GM23338 (cell line): Measurements from ENCODE around the gene ASB2. TPM values are rescaled to one million over a fixed set of nuclear protein-coding genes. Genes with fewer than 3 reads are reported as not detected.

Experiments
- ATAC-seq: fragments of 200-7000 bp; cut with Tn5 transposase; 3 replicates; pipeline ENCODE4 v1.9.1; 2020
- DNase-seq: peaks from one replicate; pipeline ENCODE4 v3.0.0-alpha.2; 2015; ENCODE audit warnings: low spot score
- H2AFZ ChIP-seq: fragments of 200-600 bp; sonication (generic); 2 replicates; pipeline ENCODE4 v1.8.0; 2016; ENCODE audit warnings: antibody characterized with exemption, mild to moderate bottlenecking, moderate library complexity
- H3F3A ChIP-seq: fragments of 200-600 bp; sonication (generic); replicated peaks from 2 replicates; pipeline ENCODE4 v1.8.0; 2017; ENCODE audit warnings: antibody characterized with exemption, mixed run types, low read depth
- H3K27ac ChIP-seq: fragments of 200-600 bp; sonication (generic); 2 replicates; pipeline ENCODE4 v1.6.1; 2016; ENCODE audit warnings: low read depth
- H3K27me3 ChIP-seq: fragments of 200-600 bp; sonication (generic); 2 replicates; pipeline ENCODE4 v1.8.0; 2016; ENCODE audit warnings: mild to moderate bottlenecking, mixed run types, moderate library complexity; ENCODE audit not compliant: insufficient read depth
- H3K36me3 ChIP-seq: fragments of 200-600 bp; sonication (generic); 2 replicates; pipeline ENCODE4 v1.8.0; 2016; ENCODE audit warnings: mild to moderate bottlenecking; ENCODE audit not compliant: insufficient read depth
- H3K4me1 ChIP-seq: fragments of 200-600 bp; sonication (generic); 2 replicates; pipeline ENCODE4 v1.8.0; 2016; ENCODE audit warnings: mild to moderate bottlenecking, moderate library complexity; ENCODE audit not compliant: insufficient read depth
- H3K4me2 ChIP-seq: fragments of 200-600 bp; sonication (generic); 2 replicates; pipeline ENCODE4 v1.7.1; 2017; ENCODE audit warnings: mixed run types
- H3K4me3 ChIP-seq: fragments of 200-600 bp; sonication (generic); 2 replicates; pipeline ENCODE4 v1.6.1; 2016; ENCODE audit warnings: mixed run types
- H3K79me2 ChIP-seq: fragments of 200-600 bp; sonication (generic); replicated peaks from 2 replicates; pipeline ENCODE4 v1.8.0; 2017; ENCODE audit warnings: mild to moderate bottlenecking; ENCODE audit not compliant: insufficient read depth
- H3K9me2 ChIP-seq: fragments of 200-600 bp; sonication (generic); 2 replicates; pipeline ENCODE4 v1.8.0; 2017; ENCODE audit not compliant: insufficient read depth
- H4K20me1 ChIP-seq: fragments of 200-600 bp; sonication (generic); replicated peaks from 2 replicates; pipeline ENCODE4 v1.8.0; 2017; ENCODE audit warnings: mild to moderate bottlenecking; ENCODE audit not compliant: insufficient read depth
- H3K27ac Mint-ChIP-seq: 2 replicates; pipeline ENCODE4 v1.8.0; 2020; ENCODE audit warnings: inconsistent platforms, mild to moderate bottlenecking, moderate library complexity, mixed read lengths
- H3K27me3 Mint-ChIP-seq: 3 replicates; pipeline ENCODE4 v1.8.0; 2022; ENCODE audit warnings: low read depth, mild to moderate bottlenecking, moderate library complexity, mixed read lengths, inconsistent platforms; ENCODE audit not compliant: insufficient read depth, poor library complexity
- H3K36me3 Mint-ChIP-seq: 3 replicates; pipeline ENCODE4 v1.8.0; 2021; ENCODE audit warnings: low read depth, mild to moderate bottlenecking, inconsistent platforms, moderate library complexity, mixed read lengths
- H3K4me1 Mint-ChIP-seq: 3 replicates; pipeline ENCODE4 v1.8.0; 2020; ENCODE audit warnings: mild to moderate bottlenecking, inconsistent platforms, mixed read lengths
- H3K4me3 Mint-ChIP-seq: 3 replicates; pipeline ENCODE4 v1.8.0; 2021; ENCODE audit warnings: moderate library complexity, mild to moderate bottlenecking, inconsistent platforms, mixed read lengths
- H3K9me3 Mint-ChIP-seq: 3 replicates; pipeline ENCODE4 v1.8.0; 2020; ENCODE audit warnings: moderate library complexity, mild to moderate bottlenecking, inconsistent platforms, mixed read lengths
- CREB1 ChIP-seq: fragments of 250-450 bp; sonication (Bioruptor Pico); IDR thresholded peaks from 2 replicates; pipeline ENCODE4 v1.5.0; 2020; ENCODE audit warnings: low read depth, mild to moderate bottlenecking, moderate library complexity
- JUNB ChIP-seq: IDR thresholded peaks from one replicate; pipeline ENCODE4 v1.6.1; 2016; ENCODE audit warnings: antibody characterized with exemption; ENCODE audit not compliant: unreplicated experiment
- NANOG ChIP-seq: IDR thresholded peaks from 2 replicates; pipeline ENCODE4 v1.6.1; 2016; ENCODE audit warnings: antibody characterized with exemption, borderline replicate concordance
- POLR2AphosphoS5 ChIP-seq: IDR thresholded peaks from 2 replicates; pipeline ENCODE4 v1.6.1; 2016; ENCODE audit warnings: antibody characterized with exemption, low read depth
- STAT1 ChIP-seq: IDR thresholded peaks from one replicate; pipeline ENCODE4 v1.6.1; 2016; ENCODE audit warnings: antibody characterized with exemption; ENCODE audit not compliant: unreplicated experiment
- ZNF114 ChIP-seq: fragments of 250-450 bp; sonication (Bioruptor Pico); IDR thresholded peaks from 2 replicates; pipeline ENCODE4 v1.5.0; 2020; ENCODE audit warnings: mild to moderate bottlenecking, moderate library complexity
- polyA plus RNA-seq: library from polyadenylated mRNA; unstranded; fragments of >200 nt; fragmentation: Nextera tagmentation; extraction: Ambion mirVana; gene quantifications from 2 replicates; pipeline ENCODE4 v1.2.1, GENCODE V29; 2016
- total RNA-seq: library from RNA; depleted of rRNA; stranded (reverse); fragments of >200 nt; shearing (Covaris generic); gene quantifications from 2 replicates; pipeline ENCODE4 v1.2.3, GENCODE V29; 2014
- TF ChIP-seq, protein P1 (sequence below), 2 experiments: fragments of 200-600 bp in 1 of 2; sonication (generic) in 1 of 2; conservative IDR thresholded peaks; 2 replicates each; pipeline versions ENCODE4 v1.5.1 to v1.6.1; 2016 to 2017; ENCODE audit warnings: antibody characterized with exemption in 2 of 2, low read depth in 2 of 2, mild to moderate bottlenecking in 2 of 2, moderate library complexity in 1 of 2
- TF ChIP-seq, protein P2 (sequence below): IDR thresholded peaks from one replicate; pipeline ENCODE4 v1.6.1; 2018; ENCODE audit warnings: antibody characterized with exemption; ENCODE audit not compliant: unreplicated experiment
- TF ChIP-seq, protein P3 (sequence below): IDR thresholded peaks from 2 replicates; pipeline ENCODE4 v1.6.1; 2016; ENCODE audit warnings: antibody characterized with exemption

The ASB2 gene
- total and polyA plus RNA-seq, 2 experiments from 2014 or later: 1.2 to 1.7 TPM

DNA sequence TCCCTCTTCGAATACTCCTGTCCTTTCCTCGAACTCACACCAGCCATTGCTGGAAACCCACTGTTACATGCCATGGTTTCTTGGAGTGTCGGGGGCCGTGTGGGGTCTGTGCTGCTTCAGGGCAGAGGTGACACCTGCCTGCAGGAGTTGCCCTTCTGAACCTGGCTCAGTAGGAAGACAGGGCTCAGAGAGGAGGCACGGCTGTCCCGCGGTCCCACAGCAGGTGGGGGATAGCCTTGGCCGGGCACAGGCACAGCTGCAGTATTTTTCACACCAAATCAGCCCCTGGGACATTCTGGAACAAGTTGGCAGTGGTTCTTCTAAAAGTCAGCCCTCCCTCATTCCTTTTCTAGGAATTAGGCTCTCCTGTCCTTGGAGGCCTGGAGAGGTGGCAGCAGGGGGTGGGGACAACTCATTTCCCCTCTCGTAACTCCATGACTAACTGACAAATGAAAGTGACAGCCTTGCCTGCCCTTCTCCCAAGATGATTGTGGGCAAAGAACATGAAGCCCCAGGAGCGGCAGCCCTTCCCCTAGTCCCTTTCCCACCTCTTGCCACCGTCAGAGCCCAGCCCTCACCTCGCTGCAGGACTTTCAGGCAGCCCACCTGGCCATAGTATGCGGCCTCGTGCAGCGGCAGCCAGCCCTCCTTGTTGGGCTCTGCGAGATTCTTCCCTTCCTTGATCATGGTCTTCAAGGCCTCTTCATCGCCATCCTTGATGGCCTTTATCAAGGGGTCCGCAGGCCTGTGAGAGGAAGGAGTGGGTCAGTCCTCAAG, 22.4 kb downstream of the ASB2 start (continued):
- no peak for TF ChIP-seq STAT1
- TF ChIP-seq, protein P1, sequence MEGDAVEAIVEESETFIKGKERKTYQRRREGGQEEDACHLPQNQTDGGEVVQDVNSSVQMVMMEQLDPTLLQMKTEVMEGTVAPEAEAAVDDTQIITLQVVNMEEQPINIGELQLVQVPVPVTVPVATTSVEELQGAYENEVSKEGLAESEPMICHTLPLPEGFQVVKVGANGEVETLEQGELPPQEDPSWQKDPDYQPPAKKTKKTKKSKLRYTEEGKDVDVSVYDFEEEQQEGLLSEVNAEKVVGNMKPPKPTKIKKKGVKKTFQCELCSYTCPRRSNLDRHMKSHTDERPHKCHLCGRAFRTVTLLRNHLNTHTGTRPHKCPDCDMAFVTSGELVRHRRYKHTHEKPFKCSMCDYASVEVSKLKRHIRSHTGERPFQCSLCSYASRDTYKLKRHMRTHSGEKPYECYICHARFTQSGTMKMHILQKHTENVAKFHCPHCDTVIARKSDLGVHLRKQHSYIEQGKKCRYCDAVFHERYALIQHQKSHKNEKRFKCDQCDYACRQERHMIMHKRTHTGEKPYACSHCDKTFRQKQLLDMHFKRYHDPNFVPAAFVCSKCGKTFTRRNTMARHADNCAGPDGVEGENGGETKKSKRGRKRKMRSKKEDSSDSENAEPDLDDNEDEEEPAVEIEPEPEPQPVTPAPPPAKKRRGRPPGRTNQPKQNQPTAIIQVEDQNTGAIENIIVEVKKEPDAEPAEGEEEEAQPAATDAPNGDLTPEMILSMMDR (conservative IDR thresholded peaks at IDR 0.05; ENCODE audit: low read depth in 2 of 2): no peak
- no peak for TF ChIP-seq JUNB
- TF ChIP-seq, protein P2, sequence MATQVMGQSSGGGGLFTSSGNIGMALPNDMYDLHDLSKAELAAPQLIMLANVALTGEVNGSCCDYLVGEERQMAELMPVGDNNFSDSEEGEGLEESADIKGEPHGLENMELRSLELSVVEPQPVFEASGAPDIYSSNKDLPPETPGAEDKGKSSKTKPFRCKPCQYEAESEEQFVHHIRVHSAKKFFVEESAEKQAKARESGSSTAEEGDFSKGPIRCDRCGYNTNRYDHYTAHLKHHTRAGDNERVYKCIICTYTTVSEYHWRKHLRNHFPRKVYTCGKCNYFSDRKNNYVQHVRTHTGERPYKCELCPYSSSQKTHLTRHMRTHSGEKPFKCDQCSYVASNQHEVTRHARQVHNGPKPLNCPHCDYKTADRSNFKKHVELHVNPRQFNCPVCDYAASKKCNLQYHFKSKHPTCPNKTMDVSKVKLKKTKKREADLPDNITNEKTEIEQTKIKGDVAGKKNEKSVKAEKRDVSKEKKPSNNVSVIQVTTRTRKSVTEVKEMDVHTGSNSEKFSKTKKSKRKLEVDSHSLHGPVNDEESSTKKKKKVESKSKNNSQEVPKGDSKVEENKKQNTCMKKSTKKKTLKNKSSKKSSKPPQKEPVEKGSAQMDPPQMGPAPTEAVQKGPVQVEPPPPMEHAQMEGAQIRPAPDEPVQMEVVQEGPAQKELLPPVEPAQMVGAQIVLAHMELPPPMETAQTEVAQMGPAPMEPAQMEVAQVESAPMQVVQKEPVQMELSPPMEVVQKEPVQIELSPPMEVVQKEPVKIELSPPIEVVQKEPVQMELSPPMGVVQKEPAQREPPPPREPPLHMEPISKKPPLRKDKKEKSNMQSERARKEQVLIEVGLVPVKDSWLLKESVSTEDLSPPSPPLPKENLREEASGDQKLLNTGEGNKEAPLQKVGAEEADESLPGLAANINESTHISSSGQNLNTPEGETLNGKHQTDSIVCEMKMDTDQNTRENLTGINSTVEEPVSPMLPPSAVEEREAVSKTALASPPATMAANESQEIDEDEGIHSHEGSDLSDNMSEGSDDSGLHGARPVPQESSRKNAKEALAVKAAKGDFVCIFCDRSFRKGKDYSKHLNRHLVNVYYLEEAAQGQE: no peak
- TF ChIP-seq POLR2AphosphoS5: no peak
- TF ChIP-seq NANOG: no peak
- TF ChIP-seq CREB1 (CRISPR knock-in tag): no peak
- TF ChIP-seq ZNF114: no peak

DNA sequence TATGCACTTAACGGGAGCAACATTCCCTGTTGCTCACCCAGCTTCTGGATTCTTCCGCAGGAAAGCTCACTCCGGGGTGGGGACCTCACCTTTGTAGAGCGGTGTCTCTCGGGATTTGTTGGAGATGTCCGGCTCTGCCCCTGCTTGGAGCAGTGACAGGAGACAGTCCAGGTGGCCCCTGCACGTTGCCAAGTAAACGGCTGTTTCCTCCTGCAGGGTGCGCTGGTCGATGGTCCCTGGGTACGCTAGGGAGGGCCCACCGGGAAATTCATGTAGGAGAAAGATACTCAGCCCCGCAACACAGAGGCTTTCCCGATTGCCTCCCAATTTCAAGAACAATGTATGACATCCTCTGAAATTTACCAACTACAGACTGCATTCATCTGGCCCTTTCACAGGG, 23.1 kb downstream of the ASB2 start:
- Histone ChIP-seq H3K27me3 (no peaks in the 10 kb centered on the region), H3K4me1 (no peaks in the 10 kb centered on the region), H3K4me3 (no peak overlapping the region), H3K4me2 (no peak overlapping the region), H4K20me1 (no peaks in the 10 kb centered on the region), H3K36me3 (no peaks in the 10 kb centered on the region), H3K27ac (no peak overlapping the region), H3K79me2 (no peaks in the 10 kb centered on the region), H3F3A (no peaks in the 10 kb centered on the region), H2AFZ (no peak overlapping the region; the same call in 1 of the 2 replicates), H3K9me2 (no peaks in the 10 kb centered on the region)
- Mint-ChIP-seq H3K4me3 (no peak overlapping the region), H3K4me1 (peaks cover 21% of the 10 kb centered on the region), H3K36me3 (no peaks in the 10 kb centered on the region), H3K27me3 (peaks cover 7% of the 10 kb centered on the region), H3K27ac (no peak overlapping the region), H3K9me3 (no peaks in the 10 kb centered on the region)
- no peak for TF ChIP-seq CREB1 (CRISPR knock-in tag)
- TF ChIP-seq, protein P3, sequence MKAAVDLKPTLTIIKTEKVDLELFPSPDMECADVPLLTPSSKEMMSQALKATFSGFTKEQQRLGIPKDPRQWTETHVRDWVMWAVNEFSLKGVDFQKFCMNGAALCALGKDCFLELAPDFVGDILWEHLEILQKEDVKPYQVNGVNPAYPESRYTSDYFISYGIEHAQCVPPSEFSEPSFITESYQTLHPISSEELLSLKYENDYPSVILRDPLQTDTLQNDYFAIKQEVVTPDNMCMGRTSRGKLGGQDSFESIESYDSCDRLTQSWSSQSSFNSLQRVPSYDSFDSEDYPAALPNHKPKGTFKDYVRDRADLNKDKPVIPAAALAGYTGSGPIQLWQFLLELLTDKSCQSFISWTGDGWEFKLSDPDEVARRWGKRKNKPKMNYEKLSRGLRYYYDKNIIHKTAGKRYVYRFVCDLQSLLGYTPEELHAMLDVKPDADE: no peak
- TF ChIP-seq, protein P1 (conservative IDR thresholded peaks at IDR 0.05; ENCODE audit: low read depth in 2 of 2): peak; percentile 36 to 63
- peak; percentile 66 for DNase-seq
- ATAC-seq: peak; percentile 81
